GM19099 (cell line): ENCODE results near the gene MAD2L1.

Experiments used
- POLR2A ChIP-seq: IDR thresholded peaks from 3 replicates; pipeline ENCODE4 v1.6.1; 2011; ENCODE audit warnings: low read depth; ENCODE audit not compliant: insufficient read length; ENCODE audit errors: extremely low read depth

The MAD2L1 gene

DNA sequence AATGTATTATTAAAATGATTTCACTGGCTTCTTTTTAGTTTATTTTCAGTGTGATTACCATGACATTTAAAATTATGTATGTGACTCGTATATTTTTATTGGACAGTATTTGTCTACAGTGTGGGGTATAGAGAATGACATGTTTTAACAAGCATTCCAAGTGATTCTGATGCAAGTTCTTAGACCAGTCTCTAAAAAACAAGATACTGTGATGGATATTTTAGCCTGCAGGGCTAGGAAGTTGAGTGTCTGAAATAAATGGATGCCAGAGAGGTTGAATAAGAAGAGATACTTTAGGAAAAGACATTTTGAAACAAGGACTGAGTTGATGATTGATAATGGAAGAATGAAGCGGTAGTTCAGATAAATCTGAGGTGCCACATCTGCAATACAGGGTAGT, 3.5 kb upstream of the MAD2L1 start:
- TF ChIP-seq POLR2A: no peak

DNA sequence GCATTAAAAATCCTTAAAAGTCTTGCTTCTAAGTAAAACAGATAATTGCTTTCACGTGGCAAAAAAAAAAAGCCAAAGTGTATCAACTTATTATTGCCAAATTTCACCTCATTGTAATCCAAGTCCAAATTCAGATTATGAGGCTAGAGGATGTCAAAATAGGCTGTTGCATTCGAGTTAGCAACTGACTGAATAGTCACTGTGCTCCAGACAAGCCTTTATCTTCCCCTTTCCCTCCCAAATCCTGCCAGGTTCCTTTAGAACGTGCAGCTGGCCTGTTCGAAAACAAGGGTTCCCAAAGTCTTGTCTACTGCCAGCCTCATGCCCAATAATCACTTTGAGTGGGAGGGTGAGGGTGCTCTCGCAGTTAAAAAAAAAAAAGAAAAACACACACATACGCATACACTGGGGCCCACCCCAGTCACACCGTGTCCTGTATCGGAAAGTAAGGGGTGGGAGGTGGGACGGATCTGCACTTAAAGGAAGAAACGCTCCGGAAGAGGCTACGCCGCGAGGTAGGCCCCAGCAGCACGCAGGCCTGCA, 603 bp downstream of the MAD2L1 start:
- no peak for TF ChIP-seq POLR2A

- TF ChIP-seq POLR2A: no peak
Measured at GRCh38 chr4:120064887-120065286, 1.8 kb downstream of the MAD2L1 start.

DNA sequence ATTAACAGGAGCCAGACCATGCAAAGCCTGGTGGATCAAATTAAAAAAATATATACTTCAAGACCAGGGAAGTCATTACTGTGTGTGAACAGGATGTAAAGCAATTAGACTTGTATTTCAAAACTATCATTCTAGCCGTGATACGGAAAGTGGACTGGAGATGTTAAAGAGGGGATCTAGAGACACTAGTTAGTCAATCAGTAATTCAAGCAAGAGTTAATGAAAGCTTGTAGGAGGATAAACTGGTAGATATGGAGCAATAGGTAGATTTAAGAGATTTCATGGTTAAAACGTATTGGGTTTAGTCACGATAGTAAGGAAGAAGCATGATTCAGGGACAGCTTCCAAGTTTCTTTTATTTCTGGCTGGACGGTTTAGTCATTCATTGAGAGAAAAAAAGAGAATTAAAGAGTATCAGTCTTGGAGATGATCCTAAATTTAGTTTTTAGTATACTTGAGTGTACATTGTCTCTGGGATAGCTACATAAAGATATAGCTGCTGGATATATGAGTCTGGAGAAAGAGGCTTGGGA, 3.9 kb downstream of the MAD2L1 start:
- no peak for TF ChIP-seq POLR2A

DNA sequence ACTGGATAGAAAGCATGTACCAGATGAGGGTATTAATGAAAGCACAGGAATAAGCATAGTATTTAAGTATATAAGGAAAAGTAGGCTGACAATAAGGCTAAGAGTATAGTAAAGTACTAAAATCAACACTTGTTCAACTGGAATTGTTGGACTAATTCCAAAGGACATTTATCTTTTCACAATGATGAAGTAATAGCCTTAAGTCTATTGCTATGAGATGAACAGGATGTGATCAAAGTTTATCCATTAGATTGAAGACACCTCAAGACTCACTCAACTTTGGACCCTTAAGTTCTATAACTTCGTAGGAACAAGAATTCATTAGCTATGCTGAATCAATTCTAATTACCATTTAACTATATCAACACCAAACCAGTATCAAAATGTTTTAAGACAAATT, 7.6 kb downstream of the MAD2L1 start:
- no peak for TF ChIP-seq POLR2A

GRCh38 chr4:120057416-120057815, 9.2 kb downstream of the MAD2L1 start:
- no peak for TF ChIP-seq POLR2A

- TF ChIP-seq POLR2A: no peak
Measured at GRCh38 chr4:120056246-120056645, 10.4 kb downstream of the MAD2L1 start.

GRCh38 chr4:120055795-120056194, 10.9 kb downstream of the MAD2L1 start:
- no peak for TF ChIP-seq POLR2A

DNA sequence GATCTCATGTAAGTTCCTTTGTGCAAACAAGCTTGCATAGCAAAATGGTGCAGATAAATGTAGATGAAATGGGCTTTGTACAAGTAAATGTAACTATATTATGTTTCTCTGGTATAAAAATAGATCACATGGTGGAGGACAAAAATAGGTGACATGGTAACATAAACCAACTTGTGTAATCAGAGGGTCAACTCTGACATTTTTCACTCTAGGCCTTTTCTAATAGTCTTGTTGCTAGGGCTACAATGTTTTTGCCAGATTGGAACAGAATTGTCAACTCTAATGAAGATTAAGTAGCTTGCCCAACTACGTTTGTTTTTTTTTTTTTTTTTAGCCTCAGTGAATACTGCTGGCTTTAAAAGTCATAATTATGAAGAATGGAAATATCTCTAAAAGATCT, 11.5 kb downstream of the MAD2L1 start:
- TF ChIP-seq POLR2A: no peak

GRCh38 chr4:120053911-120054310, 12.7 kb downstream of the MAD2L1 start:
- TF ChIP-seq POLR2A: no peak

DNA sequence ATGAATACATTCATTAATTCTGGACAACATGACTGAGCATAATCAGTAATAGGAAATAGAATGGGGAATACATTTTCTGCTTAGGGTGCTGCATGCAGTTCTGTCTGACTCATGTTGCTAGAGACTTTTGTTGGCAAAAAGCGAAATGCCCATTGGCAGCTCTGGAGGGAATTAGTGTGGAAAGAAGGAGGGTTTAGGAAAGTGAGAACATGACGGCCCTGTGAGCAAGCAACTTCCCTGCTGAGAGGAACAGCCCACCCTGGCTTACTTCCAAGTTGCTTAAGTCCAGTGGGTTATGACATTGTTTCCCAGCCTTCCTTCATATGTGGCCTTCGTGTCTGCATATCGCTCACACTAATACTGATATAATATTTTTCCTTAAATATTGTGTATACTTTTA, 13.8 kb downstream of the MAD2L1 start:
- TF ChIP-seq POLR2A: no peak

DNA sequence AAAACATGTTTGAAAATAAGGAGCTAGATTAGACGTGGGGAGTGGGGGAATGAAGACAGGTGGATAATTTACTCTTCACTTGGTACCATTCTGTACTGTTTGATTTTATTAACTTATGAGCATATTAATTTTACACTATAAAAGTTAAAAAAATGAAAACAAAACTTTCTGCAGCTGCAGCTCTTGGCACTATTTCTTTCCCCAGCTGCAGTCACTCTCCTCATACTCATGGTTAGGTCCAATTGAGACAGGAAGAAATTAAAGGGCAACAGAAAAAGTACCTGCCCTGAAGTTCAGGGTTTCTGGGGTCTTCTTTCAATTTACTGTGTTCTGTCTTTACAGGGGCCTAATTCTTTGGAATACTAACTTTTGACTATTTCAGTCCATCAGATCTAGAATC, 15.4 kb downstream of the MAD2L1 start:
- TF ChIP-seq POLR2A: no peak

DNA sequence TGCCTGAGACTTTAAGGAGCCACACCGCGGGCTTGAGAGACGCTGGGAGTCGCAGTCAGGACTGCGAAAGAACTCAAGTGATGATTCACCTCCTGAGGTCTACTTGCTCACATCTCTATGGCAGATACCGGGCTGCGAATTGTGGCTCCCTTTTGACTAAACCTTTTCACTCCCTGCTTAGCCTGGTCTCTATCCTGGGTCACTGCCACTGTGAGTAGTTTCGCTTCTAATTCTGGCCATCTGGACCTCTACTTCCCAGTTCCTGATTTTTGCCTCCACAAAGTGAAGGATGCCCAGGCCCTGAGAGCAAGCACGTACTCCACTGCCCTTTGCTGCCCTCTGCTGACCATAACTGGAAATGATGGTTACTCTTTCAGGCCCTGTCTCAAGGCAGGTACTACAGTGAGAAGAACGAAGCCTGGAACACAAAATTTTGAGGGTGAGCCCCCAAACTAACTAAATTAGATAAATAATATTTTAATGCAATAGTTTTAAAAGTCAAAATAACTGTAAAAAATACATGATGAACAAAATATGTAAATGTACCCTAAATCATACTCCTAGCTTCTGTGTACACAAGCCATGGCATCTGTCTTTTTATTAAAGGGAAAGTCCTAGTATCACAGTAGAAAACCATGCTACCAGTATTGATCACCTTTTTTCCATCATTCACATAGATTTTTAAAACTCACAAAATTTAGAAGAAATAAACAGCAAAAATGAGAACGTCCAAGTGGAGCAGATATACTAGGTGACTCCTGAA, 16.7 kb downstream of the MAD2L1 start:
- TF ChIP-seq POLR2A: no peak

DNA sequence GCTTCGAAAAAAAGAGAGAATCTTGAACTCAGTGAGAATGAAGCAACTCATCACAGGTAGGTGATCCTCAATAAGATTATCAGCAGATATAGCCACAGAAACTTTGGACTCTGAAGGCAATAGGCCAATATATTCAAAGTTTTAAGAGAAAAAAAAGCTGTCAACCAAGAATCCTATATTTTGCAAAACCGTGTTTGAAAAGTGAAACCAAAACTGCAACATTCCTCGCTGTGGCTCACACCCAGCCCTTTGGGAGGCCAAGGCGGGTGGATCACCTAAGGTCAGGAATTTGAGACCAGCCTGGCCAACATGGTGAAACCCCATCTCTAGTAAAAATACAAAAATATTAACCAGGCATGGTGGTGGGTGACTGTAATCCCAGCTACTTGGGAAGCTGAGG, 22.8 kb downstream of the MAD2L1 start:
- TF ChIP-seq POLR2A: no peak

GRCh38 chr4:120037411-120037810, 29.2 kb downstream of the MAD2L1 start:
- TF ChIP-seq POLR2A: no peak

DNA sequence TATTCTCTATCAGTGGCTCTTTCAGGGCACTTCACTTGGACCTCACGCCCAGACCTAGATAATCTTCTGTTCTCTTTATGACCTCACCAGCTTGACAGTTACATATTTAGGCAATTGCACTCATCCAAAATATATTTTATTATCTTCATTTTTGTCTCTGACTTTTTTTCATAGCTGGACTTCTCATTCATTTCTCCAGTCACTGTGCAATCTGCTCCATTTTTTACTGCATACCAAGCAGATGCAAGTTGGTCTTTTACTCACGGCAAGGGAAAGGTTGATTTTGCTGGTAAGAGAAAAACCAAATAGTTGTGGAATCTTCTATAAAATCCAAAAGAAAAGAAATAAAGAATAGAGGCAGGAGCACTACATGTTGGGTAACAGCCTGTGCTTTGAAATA, 31.7 kb downstream of the MAD2L1 start:
- no peak for TF ChIP-seq POLR2A
